Measurements from ENCODE around the gene GLI3. TPM values are rescaled to one million over a fixed set of nuclear protein-coding genes. Genes with fewer than 3 reads are reported as not detected.

Gene GLI3
- total and polyA plus RNA-seq, 2 of the 8 experiments (the other 6 are each of a cell fraction or from before 2014, with no cell fraction given) = 8.0 to 31.1 TPM

GRCh38 chr7:42159130-42159529 lies 77.9 kb downstream of the GLI3 start:
- no peak overlapping the region for H2BK20ac ChIP-seq (ENCODE audit: low read length)
- no peaks in the 10 kb centered on the region for H3K23me2 ChIP-seq (ENCODE audit: low read depth, low read length)
- no peak overlapping the region for H3K4me2 ChIP-seq (ENCODE audit: insufficient read depth in 1 of 2, low read depth in 2 of 2, low read length in 2 of 2)
- CTCF ChIA-PET (ENCODE audit: partially characterized antibody) = interaction anchor here (0.7 to 3.0 kb wide), 4 partner anchors 17 to 180 kb away, joined by 3 to 16 read pairs (median 5); no protein-coding TSS in a partner anchor
- no peaks in the 10 kb centered on the region; a peak in 1 of 4 replicates for H3K79me2 ChIP-seq (ENCODE audit: control insufficient read depth in 1 of 2, insufficient read depth in 2 of 2, low read length in 2 of 2)
- no peak overlapping the region for H2AFZ ChIP-seq (ENCODE audit: low read length)
- 83% methylated on average over 3 of the region's 3 CpGs; no CpG with 5 or more reads in 1 of the 2 experiments for WGBS, 2 experiments (ENCODE audit: extremely low coverage in 1 of 2, insufficient coverage in 1 of 2, insufficient read length in 1 of 2, insufficient replicate concordance in 2 of 2, low coverage in 1 of 2, low lambda C conversion rate in 2 of 2, missing lambda C conversion rate in 1 of 2)
- no peak overlapping the region for H4K5ac ChIP-seq (ENCODE audit: insufficient read length, low read depth, low read length)
- H3K18ac ChIP-seq (ENCODE audit: extremely low read depth, low read length) = no peak overlapping the region
- peaks cover 0 to 6% (median 0%) of the 10 kb centered on the region in 4 experiments; a peak in 1 of 7 replicates for H3K4me1 ChIP-seq (replicated peaks in 1 of 4; ENCODE audit: control insufficient read depth in 3 of 4, insufficient read depth in 4 of 4, low read length in 3 of 4)
- H3K36me3 ChIP-seq (ENCODE audit: control insufficient read depth in 2 of 4, insufficient read depth in 4 of 4, low read length in 3 of 4) = no peaks in the 10 kb centered on the region
- H3K14ac ChIP-seq (ENCODE audit: insufficient read length) = no peak overlapping the region
- no peak overlapping the region for H3K4ac ChIP-seq (replicated peaks; ENCODE audit: insufficient read length, low read depth, low read length)
- H4K8ac ChIP-seq (ENCODE audit: extremely low read depth, insufficient read depth, low read length) = no peak overlapping the region
- H3K9ac ChIP-seq (replicated peaks in 1 of 4; ENCODE audit: extremely low read depth in 1 of 4, low read depth in 3 of 4, low read length in 3 of 4) = no peak overlapping the region
- no peak overlapping the region for H2BK15ac ChIP-seq (ENCODE audit: low read length)
- H3K27me3 ChIP-seq (replicated peaks in 1 of 4; ENCODE audit: control insufficient read depth in 3 of 4, extremely low read depth in 1 of 4, insufficient read depth in 3 of 4, low read length in 3 of 4) = no peaks in the 10 kb centered on the region
- H2BK5ac ChIP-seq (ENCODE audit: low read depth, low read length) = no peak overlapping the region
- no peak overlapping the region for H3K27ac ChIP-seq (ENCODE audit: low read depth, low read length)
- DNase-seq (ENCODE audit: low read depth in 1 of 2, low spot score in 2 of 2) = no peak
- no peak overlapping the region for H3K4me3 ChIP-seq (ENCODE audit: extremely low read depth in 1 of 4, insufficient read depth in 2 of 4, low read depth in 3 of 4, low read length in 4 of 4)
- no peak overlapping the region for H2AK5ac ChIP-seq (ENCODE audit: low read depth, low read length)
- H4K20me1 ChIP-seq (replicated peaks in 1 of 2; ENCODE audit: control insufficient read depth in 1 of 2, insufficient read depth in 2 of 2, low read length in 2 of 2) = peaks cover 0 to 2% of the 10 kb centered on the region in 2 experiments
- no peak for FAIRE-seq
- H3K56ac ChIP-seq (replicated peaks; ENCODE audit: insufficient read length, low read depth, low read length) = no peak overlapping the region
- no peak overlapping the region for H2BK120ac ChIP-seq (replicated peaks; ENCODE audit: low read depth, low read length)
- no peaks in the 10 kb centered on the region for H3K79me1 ChIP-seq (ENCODE audit: low read depth, low read length)
- no peaks in the 10 kb centered on the region for H3K9me3 ChIP-seq (ENCODE audit: insufficient read depth in 2 of 2, low read depth in 1 of 2, low read length in 1 of 2)
- H2BK12ac ChIP-seq (ENCODE audit: low read depth, low read length) = no peak overlapping the region
- no peak overlapping the region for H3K23ac ChIP-seq (ENCODE audit: insufficient read length)
- POLR2A ChIA-PET (ENCODE audit: partially characterized antibody) = no interaction called here
- no peak overlapping the region for H4K91ac ChIP-seq (replicated peaks; ENCODE audit: insufficient read length, low read length)
- no peak for TF ChIP-seq KDM5A (IDR thresholded peaks at IDR 0.05; ENCODE audit: low read length)
- TF ChIP-seq CHD2 (IDR thresholded peaks at IDR 0.05; ENCODE audit: low read length) = no peak
- TF ChIP-seq SP1 (IDR thresholded peaks at IDR 0.05; ENCODE audit: low read depth, low read length) = no peak
- no peak for TF ChIP-seq EP300 (IDR thresholded peaks at IDR 0.05; ENCODE audit: borderline replicate concordance in 1 of 2, low read depth in 2 of 2, low read length in 2 of 2)
- TF ChIP-seq ATF2 (IDR thresholded peaks at IDR 0.05; ENCODE audit: low read length) = no peak
- no peak for TF ChIP-seq CTBP2 (IDR thresholded peaks at IDR 0.05; ENCODE audit: borderline replicate concordance, insufficient read depth, insufficient read length, low read length)
- TF ChIP-seq CHD1 (IDR thresholded peaks at IDR 0.05; ENCODE audit: low read depth, low read length) = no peak
- TF ChIP-seq CBX5 (IDR thresholded peaks at IDR 0.05; ENCODE audit: low read depth, low read length) = no peak
- no peak for TF ChIP-seq TAF1 (IDR thresholded peaks at IDR 0.05; ENCODE audit: low read depth, low read length)
- TF ChIP-seq RAD21 (IDR thresholded peaks at IDR 0.05 in 1 of 2, conservative IDR thresholded peaks at IDR 0.05 in 1 of 2; ENCODE audit: low read depth in 2 of 2, low read length in 2 of 2) = no peak
- TF ChIP-seq TBP (IDR thresholded peaks at IDR 0.05; ENCODE audit: low read depth, low read length) = no peak
- TF ChIP-seq CREB1 (IDR thresholded peaks at IDR 0.05) = no peak
